GM12801 (cell line): ENCODE data around the gene MSANTD2.

Source experiments
- CTCF ChIP-seq: IDR thresholded peaks from one replicate; pipeline ENCODE4 v1.5.1; 2011; ENCODE audit warnings: control low read depth; ENCODE audit not compliant: insufficient read length; ENCODE audit errors: extremely low read depth

MSANTD2 gene

DNA sequence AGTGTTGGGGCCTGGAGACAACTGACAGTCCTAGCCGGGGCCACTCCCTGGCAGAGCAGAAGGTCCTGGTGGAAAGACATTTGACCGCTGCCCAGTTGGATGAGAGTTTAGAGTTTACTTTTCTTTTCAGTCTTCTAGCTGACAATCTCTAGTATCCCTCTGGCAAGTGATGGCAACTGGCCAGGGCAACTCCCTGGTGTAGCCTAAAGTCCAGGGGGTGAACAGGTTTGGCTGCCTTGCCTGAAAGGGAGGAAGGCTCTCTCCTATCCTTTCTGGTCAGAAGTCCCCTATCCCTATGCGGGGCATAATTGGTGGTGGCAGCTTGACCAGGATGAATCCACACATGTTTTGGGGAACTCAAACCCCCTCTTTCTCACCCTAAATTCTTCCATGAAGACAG, 16.8 kb upstream of the MSANTD2 start:
- TF ChIP-seq CTCF = no peak

DNA sequence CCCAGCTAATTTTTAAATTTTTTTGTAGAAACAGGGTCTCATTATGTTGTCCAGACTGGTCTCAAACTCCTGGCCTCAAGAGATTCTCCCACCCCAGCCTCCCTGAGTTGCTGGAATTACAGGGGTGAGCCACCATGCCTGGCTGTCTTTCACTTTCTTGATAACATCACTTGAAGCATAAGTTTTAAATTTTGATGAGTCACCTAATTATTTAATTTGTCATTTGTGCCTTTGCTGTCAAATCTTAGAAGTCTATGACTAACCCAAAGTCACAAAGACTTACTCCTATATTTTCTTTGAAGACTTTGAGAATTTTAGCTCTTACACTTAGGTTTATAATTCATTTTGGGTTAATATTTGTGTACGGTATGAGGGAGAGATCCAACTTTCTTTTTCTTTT, 14.5 kb upstream of the MSANTD2 start:
- no peak for TF ChIP-seq CTCF

DNA sequence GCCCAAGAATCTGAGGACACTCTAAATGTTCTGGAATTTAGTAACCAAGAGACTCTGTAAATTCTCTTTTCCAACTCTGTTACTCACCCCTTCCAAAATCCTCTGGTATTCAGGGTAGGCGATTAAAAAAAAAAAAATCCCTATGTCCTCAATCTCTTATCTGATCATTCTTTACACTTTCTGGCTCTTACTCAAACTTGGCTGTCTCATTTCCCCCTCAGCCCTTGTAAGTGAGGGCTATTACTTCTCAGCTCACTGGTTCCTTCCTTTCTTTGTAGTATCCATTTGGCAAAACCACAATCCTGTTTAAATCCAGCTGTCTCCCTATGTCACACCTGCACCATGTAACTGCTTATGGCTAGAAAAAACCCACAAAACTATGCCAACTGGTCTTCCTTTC, 12.7 kb upstream of the MSANTD2 start:
- TF ChIP-seq CTCF = no peak

DNA sequence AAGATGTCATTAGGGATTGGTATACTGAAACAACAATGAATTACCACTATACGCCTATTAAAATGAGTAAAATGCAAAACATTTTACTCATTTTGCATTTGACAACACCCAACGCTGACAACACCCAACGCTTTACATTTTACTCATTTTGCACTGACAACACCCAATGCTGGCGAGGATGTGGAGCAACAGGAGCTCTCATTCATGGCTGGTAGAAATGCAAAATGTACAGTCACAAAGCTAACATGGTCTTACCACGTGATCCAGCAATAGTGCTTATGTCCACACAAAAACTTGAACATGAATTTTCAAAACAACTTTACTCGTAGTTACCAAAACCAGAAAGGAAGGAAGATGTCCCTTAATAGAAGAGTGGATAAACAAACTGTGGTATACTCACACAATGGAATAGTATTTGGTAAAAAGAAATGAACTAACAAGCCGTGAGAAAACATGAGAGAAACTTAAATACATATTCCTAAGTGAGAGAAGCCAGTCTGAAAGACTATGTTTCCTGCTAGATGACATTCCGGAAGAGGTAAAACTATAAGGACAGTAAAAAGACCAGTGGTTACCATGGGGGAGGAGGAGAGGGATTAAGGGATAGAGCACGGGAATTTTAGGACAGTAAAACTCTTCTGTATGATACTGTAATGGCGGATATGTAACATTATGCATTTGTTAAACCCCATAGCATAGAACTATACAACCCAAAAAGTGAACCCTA, 11.4 kb upstream of the MSANTD2 start:
- TF ChIP-seq CTCF = no peak

GRCh38 chr11:124807660-124808270, 7.6 kb upstream of the MSANTD2 start:
- TF ChIP-seq CTCF = no peak

DNA sequence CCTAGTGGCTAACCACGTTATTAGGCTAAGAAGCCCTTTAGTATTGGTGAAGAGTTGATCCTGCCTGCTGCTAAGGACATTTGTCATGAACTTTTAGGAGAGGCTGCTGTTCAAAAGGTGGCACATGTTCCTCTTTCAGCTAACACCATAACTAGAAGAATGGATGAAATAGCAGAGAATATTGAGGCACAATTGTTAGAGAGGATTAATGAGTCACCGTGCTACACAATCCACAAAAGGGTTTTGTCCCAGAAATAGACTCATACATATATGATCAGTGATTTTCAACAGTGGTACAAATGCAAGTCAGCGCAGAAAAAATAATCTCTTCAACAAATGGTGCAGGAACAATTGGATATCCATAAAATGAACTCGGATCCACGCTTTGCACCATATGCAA, 7.0 kb upstream of the MSANTD2 start:
- no peak for TF ChIP-seq CTCF

DNA sequence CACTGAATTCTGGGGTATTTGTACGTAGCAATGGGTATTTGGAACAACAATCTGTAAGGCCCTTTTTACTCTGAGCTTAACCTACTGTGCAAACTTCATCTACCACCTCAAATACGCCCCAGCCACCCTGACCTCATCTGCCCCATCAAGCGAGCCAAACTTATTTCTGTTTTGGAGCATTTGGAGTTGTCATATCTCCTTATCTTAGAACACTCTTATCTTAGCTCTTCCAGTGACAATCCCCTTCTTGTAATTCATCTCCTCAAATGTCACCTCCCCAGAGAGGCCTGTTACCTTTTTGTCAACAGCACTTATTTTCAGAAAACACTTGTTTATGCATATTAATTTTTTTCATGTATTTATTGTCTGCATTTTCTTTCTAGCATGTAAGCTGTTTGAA, 4.7 kb upstream of the MSANTD2 start:
- no peak for TF ChIP-seq CTCF
